Mucosa of rectum (tissue), 2 donors: ENCODE results near the gene FARP1.

Experiments used
- H3K27ac ChIP-seq, 2 donors: one replicate each; pipeline ENCODE4 v1.7.0; 2013; ENCODE audit warnings: inconsistent platforms in 2 of 2, low read depth in 2 of 2, low read length in 2 of 2
- H3K27me3 ChIP-seq, 2 donors: one replicate each; pipeline ENCODE4 v1.7.0; 2013; ENCODE audit warnings: low read length in 2 of 2; ENCODE audit not compliant: control insufficient read depth in 2 of 2, insufficient read depth in 2 of 2
- H3K36me3 ChIP-seq, 2 donors: one replicate each; pipeline ENCODE4 v1.7.0; 2013; ENCODE audit warnings: low read length in 2 of 2; ENCODE audit not compliant: control insufficient read depth in 2 of 2, insufficient read depth in 2 of 2
- H3K4me1 ChIP-seq, 2 donors: one replicate each; pipeline ENCODE4 v1.7.0; 2013; ENCODE audit warnings: low read length in 2 of 2, mild to moderate bottlenecking in 1 of 2; ENCODE audit not compliant: control insufficient read depth in 2 of 2, insufficient read depth in 2 of 2
- H3K4me3 ChIP-seq, 2 donors: one replicate each; pipeline ENCODE4 v1.7.0; 2013; ENCODE audit warnings: low read length in 2 of 2
- H3K9ac ChIP-seq, 2 donors: one replicate each; pipeline ENCODE4 v1.7.0; 2013; ENCODE audit warnings: low read length in 2 of 2, low read depth in 1 of 2, mild to moderate bottlenecking in 1 of 2
- H3K9me3 ChIP-seq, 2 donors: one replicate each; pipeline ENCODE4 v1.7.0; 2013; ENCODE audit warnings: low read length in 2 of 2; ENCODE audit not compliant: control insufficient read depth in 2 of 2
- donor health status: healthy.
- donor health status: Normal muscosa, but diverticular disease.

FARP1 gene

DNA sequence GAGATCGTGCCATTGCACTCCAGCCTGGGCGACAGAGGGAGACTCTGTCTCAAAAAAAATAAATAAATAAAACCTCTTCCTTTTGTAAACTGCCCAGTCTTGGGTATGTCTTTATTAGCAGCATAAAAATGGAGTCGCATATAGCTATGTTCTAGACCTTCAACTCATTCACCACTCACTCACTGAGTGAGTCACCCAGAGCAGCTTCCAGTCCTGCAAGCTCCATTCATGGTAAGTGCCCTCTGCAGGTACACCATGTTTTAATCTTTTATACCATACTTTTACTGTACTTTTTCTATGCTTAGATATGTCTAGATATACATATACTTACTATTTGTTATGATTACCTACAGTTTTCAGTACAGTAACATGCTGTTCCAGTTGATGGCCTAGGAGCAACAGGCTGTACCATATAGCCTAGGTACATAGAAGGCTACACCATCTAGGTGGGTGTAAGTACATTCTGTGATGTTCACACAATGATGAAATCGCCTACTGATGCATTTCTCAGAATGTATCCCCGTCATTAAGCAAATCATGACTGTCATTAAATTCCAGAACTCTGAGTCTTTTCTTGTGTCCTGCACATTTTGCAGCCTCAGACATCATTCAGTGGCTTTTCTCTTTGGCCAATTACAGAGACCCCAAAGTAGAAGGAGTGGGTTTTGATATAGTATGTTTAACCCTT, 13.7 kb upstream of the FARP1 start:
- H3K9ac ChIP-seq, result no peak overlapping the region
- H3K27ac ChIP-seq, result no peak overlapping the region
- H3K36me3 ChIP-seq, result no peaks in the 10 kb centered on the region
- H3K9me3 ChIP-seq, result no peaks in the 10 kb centered on the region
- H3K4me1 ChIP-seq, result no peaks in the 10 kb centered on the region
- H3K4me3 ChIP-seq, result no peak overlapping the region
- peaks cover 0 to 2% of the 10 kb centered on the region in 2 donors for H3K27me3 ChIP-seq

DNA sequence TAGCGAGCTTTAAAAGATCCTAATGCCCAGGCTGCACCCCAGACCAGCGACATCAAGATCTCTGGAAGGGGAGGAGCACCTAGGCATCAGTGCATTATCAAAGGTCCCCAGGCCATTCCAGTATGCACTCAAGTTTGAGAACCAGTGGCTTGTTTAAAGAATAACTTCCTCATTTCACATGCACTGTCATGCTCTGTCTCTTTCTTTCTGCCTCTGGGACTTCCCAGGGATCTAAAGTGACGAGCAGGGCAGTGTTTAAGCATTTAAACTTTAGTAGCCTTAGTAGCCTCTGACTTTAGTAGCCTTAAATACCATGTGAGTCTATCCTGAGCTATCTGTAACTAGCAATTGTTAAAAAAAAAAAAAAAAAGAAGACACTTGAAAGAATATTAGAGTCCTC, 8.9 kb upstream of the FARP1 start:
- Histone ChIP-seq H3K27me3 (peaks cover 0 to 2% of the 10 kb centered on the region in 2 donors), H3K9me3 (no peaks in the 10 kb centered on the region), H3K36me3 (no peaks in the 10 kb centered on the region), H3K27ac (no peak overlapping the region), H3K9ac (no peak overlapping the region), H3K4me1 (no peaks in the 10 kb centered on the region), H3K4me3 (no peak overlapping the region)

DNA sequence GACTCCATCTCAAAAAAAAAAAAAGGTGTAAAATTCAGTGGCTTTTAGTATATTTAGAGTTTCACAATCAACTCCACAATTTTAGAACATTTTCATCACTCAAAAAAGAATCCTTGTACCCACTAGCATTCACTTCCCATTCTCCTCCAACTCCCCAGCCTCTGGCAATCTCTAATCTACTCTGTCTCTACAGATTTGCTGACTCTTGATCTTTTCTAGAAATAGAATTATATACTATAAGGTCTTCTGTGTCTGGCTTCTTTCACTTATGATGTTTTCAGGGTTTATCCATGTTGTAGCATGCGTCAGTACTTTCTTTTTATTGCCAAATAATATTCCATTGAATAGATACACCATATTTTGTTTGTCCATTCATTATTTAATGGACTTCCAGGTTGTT, 8.0 kb upstream of the FARP1 start:
- H3K27me3 ChIP-seq, result peaks cover 0 to 2% of the 10 kb centered on the region in 2 donors
- no peaks in the 10 kb centered on the region for H3K4me1 ChIP-seq
- no peaks in the 10 kb centered on the region for H3K36me3 ChIP-seq
- H3K27ac ChIP-seq, result no peak overlapping the region
- no peak overlapping the region for H3K4me3 ChIP-seq
- no peak overlapping the region for H3K9ac ChIP-seq
- H3K9me3 ChIP-seq, result no peaks in the 10 kb centered on the region

DNA sequence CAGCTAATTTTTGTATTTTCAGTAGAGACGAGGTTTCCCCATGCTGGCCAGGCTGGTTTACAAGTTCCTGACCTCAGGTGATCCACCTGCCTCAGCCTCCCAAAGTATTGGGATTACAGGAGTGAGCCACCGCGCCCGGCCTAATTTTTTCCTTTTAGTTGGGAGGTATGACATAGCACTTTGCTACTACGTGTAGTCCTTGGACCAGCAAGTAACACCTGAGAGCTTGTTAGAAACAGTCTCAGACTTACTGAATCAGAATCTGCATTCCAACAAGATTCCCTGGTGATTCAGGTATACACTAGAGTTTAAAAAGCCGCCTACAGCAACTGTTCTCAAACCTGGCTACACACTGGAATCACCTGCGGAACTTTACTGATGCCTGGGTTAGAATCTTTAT, 1.8 kb upstream of the FARP1 start:
- Histone ChIP-seq H3K36me3 (no peaks in the 10 kb centered on the region), H3K9ac (no peak overlapping the region), H3K4me3 (no peak overlapping the region), H3K4me1 (peaks cover 15 to 16% of the 10 kb centered on the region in 2 donors), H3K27ac (no peak overlapping the region), H3K27me3 (no peaks in the 10 kb centered on the region), H3K9me3 (no peaks in the 10 kb centered on the region)

DNA sequence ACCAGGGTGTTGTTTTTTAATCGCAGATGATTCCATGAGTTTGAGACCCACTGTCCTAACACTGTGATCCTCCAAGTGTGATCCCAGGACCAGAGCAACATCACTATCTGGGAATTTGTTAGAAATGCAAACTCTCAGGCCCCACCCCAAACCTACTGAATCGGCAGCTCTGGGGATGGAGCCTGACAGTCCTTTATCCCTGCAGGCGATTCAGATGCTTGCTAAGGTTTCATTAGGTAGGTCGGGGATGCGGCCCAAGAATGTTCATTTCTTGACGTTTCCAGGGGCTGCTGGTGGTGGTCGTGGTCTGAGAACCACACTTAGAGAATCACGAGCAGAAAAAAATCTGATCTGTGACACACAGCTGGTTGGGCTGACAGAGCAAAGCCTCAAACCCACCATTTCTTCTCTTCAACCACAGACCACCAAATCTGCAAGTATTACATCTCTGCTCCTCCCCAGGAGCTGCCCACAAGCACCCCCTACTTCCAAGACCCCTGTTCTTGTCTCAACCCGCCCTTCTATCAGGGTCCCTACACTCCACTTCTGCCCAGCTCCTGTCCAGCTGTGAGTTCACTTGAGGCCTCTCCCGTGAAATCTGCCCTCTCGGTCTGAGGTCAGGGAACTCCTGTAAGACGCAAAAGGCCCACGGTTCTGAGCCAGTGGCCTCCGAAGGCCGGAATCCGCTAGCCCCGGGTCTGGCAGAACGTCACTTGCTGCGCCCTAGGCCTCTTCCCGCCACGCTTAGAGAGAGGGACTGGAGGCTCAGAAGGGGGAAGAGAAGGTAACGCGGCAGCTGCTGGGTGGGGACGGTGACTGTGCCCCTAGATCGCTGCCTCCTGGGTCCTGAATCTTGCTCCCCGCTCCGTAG, 1.1 kb upstream of the FARP1 start:
- H3K9ac ChIP-seq, result peak overlapping the region; percentile 24 to 68
- no peaks in the 10 kb centered on the region for H3K36me3 ChIP-seq
- peak overlapping the region; percentile 73 to 75 for H3K4me3 ChIP-seq
- H3K9me3 ChIP-seq, result no peaks in the 10 kb centered on the region
- no peak overlapping the region for H3K27ac ChIP-seq
- H3K4me1 ChIP-seq, result peaks cover 15 to 16% of the 10 kb centered on the region in 2 donors
- H3K27me3 ChIP-seq, result no peaks in the 10 kb centered on the region

DNA sequence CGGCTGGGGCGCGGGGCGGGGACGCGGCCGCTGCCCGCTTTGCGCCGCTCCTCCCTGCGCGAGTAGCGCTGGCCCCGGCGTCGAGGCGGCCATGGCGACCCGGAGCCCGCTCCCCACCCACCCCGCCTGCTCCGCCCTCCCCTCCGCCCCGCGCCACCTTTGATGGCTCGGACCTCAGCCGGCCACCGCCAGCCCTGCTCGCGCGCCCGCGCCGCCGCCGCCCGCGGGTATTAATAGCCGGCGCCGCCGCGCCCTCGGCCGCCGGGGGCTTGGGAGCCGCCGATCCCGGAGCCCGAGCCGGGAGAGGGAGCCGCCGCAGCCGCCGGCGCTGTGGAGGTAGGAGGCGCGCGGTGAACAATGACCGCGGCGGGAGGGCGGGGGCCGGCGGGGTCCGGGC, 261 bp downstream of the FARP1 start:
- Histone ChIP-seq H3K27ac (peak overlapping the region in 1 of 2 donors; percentile 43), H3K4me1 (peaks cover 15 to 16% of the 10 kb centered on the region in 2 donors), H3K36me3 (no peaks in the 10 kb centered on the region), H3K9ac (peak overlapping the region in 1 of 2 donors; percentile 71), H3K27me3 (no peaks in the 10 kb centered on the region), H3K4me3 (peak overlapping the region; percentile 75 to 77), H3K9me3 (no peaks in the 10 kb centered on the region)

DNA sequence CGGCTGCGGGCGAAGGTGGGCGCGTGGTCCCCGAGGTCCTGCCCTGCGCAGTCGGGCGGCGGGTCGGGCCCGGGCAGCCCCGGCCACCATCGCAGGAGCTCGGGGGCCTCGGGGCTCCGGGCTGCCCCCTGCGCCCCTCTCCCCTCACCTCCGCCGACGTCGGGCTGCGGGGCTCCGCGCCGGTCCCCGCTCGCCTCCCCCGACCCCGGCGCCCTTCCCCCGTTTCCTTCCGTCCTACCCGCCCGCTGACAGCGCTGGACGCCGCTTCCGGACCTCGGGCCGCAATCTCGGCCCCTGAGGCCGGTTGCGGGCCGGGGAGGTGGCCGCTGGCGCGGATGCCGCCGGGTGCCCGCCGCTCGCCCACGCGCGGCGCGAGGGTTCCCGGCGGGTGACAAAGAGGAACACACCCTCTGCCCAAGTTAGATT, 720 bp downstream of the FARP1 start:
- Histone ChIP-seq H3K4me1 (peaks cover 15 to 16% of the 10 kb centered on the region in 2 donors), H3K27me3 (no peaks in the 10 kb centered on the region), H3K27ac (peak overlapping the region; percentile 31 to 43), H3K9me3 (no peaks in the 10 kb centered on the region), H3K9ac (peak overlapping the region; percentile 68 to 71), H3K4me3 (peak overlapping the region; percentile 75 to 77), H3K36me3 (no peaks in the 10 kb centered on the region)

DNA sequence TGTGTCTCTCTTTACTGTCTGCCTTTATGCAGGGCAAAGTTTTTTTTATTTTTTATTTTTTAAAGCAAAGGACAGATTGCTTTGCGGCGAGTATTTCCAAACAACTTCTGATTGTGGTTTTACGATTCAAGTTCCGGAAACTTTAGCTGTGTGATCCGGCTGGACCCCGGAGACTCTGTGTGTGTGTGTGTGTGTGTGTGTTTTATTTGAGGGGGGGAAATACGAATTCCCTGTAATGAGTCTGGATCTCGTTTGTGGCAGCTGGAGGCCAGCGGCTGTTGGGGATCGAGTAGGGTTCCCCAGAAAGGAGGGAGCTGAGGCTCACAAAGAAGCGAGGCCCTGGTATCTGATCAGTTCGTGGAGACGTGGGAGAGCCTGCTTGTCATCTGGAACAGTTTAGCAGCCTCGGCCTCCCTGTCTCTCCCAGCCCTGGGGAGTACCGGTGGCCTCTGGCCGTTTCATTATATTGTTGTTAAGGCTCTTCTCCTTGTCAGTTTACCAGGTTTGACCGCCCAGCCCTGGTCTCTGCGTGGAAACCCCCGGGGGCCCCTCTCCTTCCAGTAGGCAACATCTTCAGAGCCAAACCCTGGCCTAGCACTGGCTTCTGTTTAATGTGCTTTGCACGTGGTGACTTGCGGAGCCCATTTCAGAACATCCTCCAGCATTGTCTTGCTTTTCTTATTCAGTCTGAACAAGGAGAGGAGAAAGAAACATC, 1.3 kb downstream of the FARP1 start:
- H3K9ac ChIP-seq, result peak overlapping the region; percentile 68 to 71
- no peaks in the 10 kb centered on the region for H3K9me3 ChIP-seq
- peak overlapping the region; percentile 31 to 43 for H3K27ac ChIP-seq
- peaks cover 15 to 16% of the 10 kb centered on the region in 2 donors for H3K4me1 ChIP-seq
- H3K36me3 ChIP-seq, result no peaks in the 10 kb centered on the region
- no peaks in the 10 kb centered on the region for H3K27me3 ChIP-seq
- H3K4me3 ChIP-seq, result peak overlapping the region; percentile 75 to 77

DNA sequence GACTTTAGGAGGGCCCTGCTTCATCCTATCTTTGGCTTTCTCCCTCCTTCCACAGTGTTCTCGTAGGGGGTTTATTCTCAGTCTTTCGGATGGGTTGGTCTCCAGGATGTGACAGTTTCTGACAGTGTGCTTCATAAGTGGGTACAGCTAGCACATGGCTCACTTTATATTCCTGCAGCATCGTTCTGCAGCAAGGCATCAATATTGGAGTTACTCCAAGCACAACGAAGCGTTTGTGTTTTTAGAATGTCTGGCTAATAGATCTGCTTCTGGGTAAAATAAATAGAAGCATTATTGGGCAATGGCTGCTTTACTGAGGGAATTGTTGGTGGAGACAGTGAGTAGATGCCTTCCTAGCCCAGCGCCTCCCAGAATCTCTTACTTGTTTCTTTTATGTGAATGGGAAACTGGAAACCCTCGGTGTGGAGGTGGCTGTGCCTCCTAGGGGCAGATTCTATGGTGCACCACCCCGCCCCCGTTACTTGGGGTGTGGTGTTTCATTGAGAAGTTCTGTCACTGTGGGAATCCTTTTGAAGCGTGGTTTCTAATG, 2.0 kb downstream of the FARP1 start:
- H3K27ac ChIP-seq, result no peak overlapping the region
- peaks cover 15 to 16% of the 10 kb centered on the region in 2 donors for H3K4me1 ChIP-seq
- H3K9me3 ChIP-seq, result no peaks in the 10 kb centered on the region
- no peaks in the 10 kb centered on the region for H3K36me3 ChIP-seq
- H3K27me3 ChIP-seq, result no peaks in the 10 kb centered on the region
- no peak overlapping the region for H3K9ac ChIP-seq
- peak overlapping the region in 1 of 2 donors; percentile 77 for H3K4me3 ChIP-seq
